Measurements from ENCODE around the gene ZNF428.

DNA sequence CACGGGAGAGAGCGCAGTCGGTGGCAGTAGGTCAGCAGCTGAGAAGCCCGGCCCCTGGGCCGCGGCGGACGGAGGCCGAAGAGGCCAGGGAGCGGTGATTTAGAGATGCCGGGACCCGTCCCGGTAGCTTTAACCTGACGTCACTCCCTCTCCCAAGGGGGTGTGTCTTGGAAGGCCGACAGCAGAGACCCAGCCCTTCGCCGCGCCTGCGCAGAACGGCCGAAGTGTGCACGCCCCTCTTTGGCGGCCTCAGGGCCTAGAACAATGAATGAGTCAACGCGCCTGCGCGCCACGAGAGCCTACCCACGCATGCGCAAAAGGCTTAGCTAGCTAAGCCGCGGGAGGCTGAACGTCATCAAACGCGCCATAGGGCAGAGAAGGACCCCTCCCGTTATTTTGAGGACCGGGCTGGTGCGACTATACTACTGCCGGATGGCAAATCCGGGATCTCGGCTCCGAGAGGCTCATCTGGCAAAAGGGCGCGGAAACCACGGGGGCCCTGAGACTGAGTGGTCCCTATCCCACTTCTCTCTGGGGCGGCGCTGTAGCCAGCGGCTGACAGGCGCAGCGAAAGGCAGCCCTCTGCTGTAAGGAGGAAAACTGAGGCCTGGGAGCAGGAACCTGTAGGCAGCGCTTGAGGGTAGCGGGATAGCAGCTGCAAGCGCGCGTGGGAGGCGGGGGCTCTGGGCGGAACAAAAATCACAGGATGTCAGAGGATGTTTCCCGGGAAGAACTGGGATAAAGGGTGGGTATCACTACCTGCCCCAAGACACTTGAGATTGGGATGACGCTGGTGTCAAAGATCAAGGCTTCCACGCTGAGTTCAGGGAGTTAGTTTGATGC, 23.2 kb downstream of the ZNF428 start, which contains the start of the genes IRGQ and ZNF576:
- no peak for TF ChIP-seq EZH2 (IDR thresholded peaks at IDR 0.05; ENCODE audit: low read length, missing control alignments)
- TF ChIP-seq, protein P1, sequence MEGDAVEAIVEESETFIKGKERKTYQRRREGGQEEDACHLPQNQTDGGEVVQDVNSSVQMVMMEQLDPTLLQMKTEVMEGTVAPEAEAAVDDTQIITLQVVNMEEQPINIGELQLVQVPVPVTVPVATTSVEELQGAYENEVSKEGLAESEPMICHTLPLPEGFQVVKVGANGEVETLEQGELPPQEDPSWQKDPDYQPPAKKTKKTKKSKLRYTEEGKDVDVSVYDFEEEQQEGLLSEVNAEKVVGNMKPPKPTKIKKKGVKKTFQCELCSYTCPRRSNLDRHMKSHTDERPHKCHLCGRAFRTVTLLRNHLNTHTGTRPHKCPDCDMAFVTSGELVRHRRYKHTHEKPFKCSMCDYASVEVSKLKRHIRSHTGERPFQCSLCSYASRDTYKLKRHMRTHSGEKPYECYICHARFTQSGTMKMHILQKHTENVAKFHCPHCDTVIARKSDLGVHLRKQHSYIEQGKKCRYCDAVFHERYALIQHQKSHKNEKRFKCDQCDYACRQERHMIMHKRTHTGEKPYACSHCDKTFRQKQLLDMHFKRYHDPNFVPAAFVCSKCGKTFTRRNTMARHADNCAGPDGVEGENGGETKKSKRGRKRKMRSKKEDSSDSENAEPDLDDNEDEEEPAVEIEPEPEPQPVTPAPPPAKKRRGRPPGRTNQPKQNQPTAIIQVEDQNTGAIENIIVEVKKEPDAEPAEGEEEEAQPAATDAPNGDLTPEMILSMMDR (conservative IDR thresholded peaks at IDR 0.05 in 1 of 2, IDR thresholded peaks at IDR 0.05 in 1 of 2; ENCODE audit: low read depth in 1 of 2, low read length in 2 of 2), result no peak
